GM19328 (cell line): ENCODE results near the gene ANG.
"Not testable (repeated sequence)": the region's sequence is repeated elsewhere in the genome, so short reads cannot be mapped to it uniquely, and the experiment has no call there.

Experiments used
- ATAC-seq: cut with Tn5 transposase; IDR thresholded peaks from one replicate; pipeline ENCODE4 v1.9.1; 2021; ENCODE audit warnings: mild to moderate bottlenecking, moderate library complexity; ENCODE audit not compliant: unreplicated experiment

ANG gene

GRCh38 chr14:20697273-20698017 lies 8.9 kb downstream of the ANG start:
- ATAC-seq = no peak

- ATAC-seq = no peak
Observed at GRCh38 chr14:20698018-20698329, 9.4 kb downstream of the ANG start.

DNA sequence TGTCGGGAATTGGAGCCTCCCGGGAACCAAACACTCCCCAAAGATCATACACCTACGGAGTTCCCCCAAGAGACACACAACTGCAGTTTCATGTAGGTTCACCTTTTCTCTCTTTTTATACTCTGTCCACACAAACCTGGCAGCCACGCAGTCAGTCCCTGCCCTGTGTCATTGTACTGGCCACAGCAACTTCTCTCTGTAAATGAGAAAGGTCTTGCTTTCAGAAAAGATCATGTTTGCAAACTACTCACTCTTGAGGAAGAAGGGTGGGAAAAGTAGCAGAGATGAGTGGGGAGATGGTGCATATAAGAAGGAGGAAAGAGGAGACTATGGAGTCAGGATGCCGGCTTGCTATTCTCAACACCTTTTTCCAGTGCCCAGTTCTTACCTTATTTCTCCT lies 10.4 kb downstream of the ANG start:
- ATAC-seq = no peak

DNA sequence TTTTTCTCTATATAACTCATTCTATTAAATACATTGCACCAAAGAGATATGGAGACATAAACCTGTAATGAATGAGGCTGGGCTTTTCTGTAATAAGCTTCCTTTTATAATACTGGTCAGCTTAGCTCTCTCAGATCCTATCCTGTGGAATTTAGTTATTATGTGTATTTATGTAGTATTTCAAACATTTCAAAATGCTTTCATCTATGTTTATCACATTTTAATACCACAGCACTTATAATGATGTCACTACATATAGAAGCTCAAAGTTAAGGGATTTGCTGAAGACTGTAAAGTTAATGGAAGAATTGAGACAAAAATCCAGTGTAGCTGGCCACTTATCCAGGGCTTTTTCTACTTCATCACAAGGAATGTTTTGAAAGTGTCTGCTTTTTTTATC lies 11.4 kb downstream of the ANG start:
- ATAC-seq = no peak

DNA sequence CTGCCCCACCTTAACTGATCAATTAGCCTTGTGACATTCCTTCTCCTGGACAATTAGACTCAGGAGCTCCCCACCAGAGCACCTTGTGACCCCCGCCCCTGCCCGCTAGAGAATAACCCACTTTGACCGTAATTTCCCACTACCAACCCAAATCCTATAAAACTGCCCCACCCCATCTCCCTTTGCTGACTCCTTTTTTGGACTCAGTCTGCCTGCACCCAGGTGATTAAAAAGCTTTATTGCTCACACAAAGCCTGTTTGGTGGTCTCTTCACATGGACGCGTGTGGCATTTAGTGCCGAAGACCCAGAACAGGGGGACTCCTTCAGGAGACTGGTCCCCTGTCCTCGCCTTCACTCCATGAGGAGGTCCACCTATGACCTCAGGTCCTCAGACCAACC lies 12.4 kb downstream of the ANG start:
- not testable (repeated sequence) for ATAC-seq

DNA sequence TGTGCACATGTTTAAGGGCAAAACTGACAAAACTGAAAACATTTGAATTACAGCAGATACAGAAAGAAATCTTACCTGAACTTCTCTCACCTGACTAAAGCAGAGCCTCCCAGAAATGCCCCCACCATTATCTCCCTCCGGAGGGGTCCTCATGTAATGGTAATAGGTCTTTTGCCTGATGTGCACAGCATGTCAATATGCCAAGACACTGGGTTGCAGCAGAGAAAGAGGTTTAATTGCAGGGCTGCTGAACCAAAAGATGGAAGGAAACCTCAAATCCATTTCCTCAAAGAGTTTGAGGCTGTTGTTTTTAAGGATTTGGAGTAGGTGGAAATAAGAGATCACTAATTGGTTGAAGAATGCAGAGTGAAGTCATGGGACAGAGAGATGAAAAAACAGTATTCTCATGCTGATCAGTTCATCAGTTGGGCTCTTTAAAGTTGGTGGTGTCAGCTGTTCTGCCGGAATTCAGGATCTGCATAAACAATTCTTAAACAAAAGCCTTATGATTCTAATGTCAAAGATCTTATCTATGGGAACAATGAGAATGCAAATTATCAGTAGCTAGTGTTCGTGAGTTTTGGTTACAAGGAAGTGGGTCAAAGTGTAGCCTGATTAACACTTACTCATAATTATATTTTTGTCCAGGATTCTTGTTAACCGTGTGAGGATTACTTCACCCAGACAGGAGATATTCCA lies 18.2 kb downstream of the ANG start:
- ATAC-seq = no peak

GRCh38 chr14:20707622-20708021 lies 19.1 kb downstream of the ANG start:
- no peak for ATAC-seq

GRCh38 chr14:20711261-20711660 lies 22.7 kb downstream of the ANG start:
- no peak for ATAC-seq

DNA sequence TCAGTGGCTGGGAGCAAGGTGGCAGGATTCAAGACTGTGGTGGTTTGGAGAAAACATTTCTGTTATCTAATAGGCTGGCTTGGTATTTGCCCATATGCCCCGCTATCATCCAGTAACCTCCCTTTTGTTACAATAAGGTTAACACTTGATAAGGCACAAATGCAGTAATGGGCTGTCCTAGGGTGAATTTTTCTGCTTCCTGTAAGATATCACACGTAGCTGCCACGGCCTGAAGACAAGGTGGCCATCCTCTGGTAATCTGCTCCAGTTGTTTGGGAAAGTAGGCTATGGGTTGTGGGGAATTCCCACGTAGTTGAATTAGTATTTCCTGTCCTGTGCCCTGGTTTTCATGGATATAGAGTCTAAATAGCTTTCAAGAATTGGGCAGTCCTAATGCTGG lies 23.1 kb downstream of the ANG start:
- no peak for ATAC-seq

GRCh38 chr14:20712904-20713303 lies 24.3 kb downstream of the ANG start:
- ATAC-seq = no peak

GRCh38 chr14:20714593-20715250 lies 26.2 kb downstream of the ANG start:
- ATAC-seq = no peak

DNA sequence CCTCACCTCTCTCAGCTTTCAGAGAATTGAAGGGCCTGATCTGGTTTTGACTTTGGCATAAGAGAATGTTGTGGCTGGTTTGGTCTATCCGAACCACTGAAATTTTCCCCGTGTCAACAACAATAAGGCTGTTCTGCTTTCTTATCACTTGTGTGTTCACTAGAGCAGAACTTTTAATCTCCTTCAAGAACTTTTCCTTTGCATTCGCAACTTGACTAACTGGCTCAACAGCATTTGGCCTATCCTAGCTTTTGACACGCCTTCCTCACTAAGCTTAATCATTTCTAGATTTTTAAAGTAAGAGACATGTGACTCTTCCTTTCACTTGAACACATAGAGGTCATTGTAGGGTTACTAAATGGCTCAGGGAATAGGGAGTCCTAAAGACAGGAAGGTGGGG lies 31.2 kb downstream of the ANG start:
- no peak for ATAC-seq

DNA sequence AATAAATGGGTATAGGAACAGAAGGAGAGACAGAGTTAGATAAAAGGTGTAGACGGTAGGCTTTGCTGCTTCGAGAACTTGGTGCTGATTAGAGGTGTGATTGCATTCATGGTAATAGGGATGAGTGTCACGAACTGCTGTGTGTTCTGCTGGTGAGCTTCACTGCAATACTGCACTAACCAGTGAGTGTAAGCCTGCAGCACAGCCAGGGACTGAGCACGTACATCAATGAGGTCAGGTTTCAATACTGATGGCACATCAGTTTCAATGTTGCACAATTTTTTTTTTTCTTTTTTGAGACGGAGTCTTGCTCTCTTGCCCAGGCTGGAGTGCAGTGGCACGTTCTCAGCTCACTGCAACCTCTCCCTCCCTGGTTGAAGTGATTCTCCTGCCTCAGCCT lies 32.2 kb downstream of the ANG start:
- ATAC-seq = no peak

GRCh38 chr14:20722016-20722415 lies 33.5 kb downstream of the ANG start:
- ATAC-seq = no peak

- no peak for ATAC-seq
Observed at GRCh38 chr14:20723488-20723887, 34.9 kb downstream of the ANG start.

- not testable (repeated sequence) for ATAC-seq
Observed at GRCh38 chr14:20726121-20726520, 37.6 kb downstream of the ANG start.

DNA sequence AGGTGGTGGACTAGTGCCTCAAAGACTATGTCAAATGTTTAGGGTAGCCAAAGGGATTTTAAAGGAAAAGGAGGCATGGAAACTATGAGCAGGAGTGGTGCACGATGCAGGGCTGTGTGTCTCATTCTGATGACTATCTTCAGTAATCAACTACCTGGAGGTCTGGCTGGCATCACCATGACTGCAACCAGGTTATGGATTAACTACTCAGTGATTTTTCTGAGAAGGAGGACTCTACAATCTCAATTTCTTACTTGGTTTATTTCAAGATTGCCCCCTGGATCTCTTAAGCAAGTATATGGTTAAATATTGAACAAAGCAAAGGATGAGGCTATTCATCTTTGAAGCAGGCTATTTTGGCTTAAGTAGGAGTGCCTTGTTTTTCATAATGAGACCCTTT lies 38.0 kb downstream of the ANG start:
- ATAC-seq = no peak

- no peak for ATAC-seq
Observed at GRCh38 chr14:20730891-20731290, 42.3 kb downstream of the ANG start.

DNA sequence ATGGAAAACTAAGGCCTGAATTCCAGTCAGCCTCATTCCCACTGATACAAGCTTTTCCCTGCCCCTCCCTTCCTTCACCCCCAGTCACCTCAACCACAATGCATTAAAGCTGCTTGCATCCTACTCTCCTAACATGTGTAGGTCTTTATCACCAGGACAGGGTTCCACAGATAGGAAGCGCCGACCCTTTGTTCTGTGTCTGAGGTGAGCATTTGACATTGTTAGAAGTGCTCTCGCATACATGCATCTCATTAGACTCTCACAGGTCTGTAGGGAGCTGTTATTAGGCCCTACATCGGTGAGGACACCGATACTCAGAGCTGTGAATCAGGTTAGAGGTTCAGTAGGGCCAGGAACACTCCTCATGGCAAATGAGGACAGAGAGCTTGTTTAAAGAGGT lies 43.9 kb downstream of the ANG start:
- ATAC-seq = no peak

DNA sequence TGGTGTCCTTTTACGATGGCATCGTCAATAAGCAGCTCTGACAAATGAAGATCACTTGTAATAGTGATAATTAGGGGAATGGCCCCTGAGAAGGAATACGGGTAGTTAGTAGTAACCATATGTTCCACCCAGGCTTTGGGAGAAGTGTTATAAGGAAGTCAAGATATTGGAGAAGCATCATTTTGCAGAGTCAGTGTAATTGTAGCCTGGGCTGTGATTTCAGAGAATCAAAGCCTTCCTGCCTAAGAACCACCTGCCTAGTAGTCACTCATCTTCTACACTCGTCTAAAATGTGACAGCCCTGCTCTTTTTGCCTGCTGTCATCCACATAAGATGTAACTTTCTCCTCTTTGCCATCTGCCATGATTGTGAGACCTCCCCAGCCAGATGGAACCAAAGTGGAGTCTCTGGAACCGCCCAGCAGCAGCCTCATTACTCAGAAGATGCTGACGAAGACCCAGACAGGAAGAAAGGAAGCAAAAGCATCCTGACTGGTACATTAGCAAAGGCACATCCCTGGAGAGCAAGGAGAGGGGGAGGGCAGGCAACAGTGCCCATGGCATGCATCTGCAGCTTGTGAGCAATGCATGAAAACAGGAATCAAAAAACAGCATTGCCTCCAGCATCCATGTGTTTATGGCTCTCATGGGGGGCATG lies 44.5 kb downstream of the ANG start:
- no peak for ATAC-seq

DNA sequence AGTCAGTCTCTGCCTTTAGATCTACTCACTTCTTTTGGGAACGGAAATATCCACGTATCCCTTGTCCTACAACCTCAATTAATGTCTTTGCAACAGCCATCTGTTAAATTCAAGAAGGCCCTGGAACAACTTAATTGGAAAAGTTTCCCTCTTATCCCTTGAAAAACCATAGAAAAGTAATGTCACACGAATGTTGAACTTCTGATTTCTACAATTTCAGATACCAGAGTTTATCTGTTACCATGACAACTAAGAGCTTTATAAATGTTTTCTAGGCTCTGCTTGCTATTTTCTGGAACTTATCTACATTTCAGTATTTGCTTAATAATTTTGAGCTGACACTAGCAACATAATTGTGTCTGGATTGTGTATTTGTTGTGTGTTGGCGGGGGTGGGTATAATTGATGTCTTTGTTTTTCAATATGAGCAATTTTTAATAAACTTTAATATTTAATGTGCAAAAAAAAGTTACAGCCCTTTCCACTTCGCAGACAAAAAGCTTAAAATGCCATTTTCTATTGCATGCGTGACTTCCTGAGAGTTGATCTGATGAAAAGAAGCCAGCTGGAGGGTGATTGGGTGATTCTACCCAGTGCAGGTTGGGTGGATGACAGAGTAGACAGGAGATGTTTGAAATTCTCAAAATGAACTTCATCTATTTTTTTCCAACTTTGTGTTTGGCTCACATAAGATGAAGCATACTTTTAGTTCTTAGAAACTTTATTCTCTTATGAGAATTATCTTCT lies 45.3 kb downstream of the ANG start:
- ATAC-seq = no peak
